ENCODE data around the gene ZNF544.
"Not testable (repeated sequence)": the region's sequence is repeated elsewhere in the genome, so short reads cannot be mapped to it uniquely, and the experiment has no call there.

ZNF544 gene

DNA sequence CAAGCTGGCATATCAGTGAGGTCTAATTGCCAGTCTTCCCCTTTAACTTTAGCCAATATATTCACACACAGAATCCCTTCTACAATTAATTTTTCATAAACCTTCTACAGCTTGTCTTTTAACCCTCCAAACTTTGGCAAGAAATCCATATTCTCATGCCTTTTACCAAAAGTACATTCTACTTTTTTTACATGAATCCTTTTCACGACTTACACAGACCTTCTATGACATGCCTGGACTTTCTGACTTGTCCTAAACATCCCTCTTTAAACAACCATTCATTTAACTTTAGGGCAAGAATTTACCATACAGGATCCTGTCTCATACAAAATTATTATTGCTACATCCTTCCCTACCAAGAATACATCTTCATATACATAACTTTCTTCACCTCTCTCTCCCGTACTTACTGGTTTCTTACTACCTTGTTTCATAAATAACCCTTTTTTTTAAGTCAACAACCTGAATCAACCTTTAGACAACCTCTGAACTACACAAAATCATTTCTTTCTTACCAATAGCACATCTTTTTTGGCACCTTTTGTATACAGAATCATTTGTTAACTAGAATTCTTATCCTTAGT, 23.5 kb downstream of the ZNF544 start:
- TF ChIP-seq, protein P1, sequence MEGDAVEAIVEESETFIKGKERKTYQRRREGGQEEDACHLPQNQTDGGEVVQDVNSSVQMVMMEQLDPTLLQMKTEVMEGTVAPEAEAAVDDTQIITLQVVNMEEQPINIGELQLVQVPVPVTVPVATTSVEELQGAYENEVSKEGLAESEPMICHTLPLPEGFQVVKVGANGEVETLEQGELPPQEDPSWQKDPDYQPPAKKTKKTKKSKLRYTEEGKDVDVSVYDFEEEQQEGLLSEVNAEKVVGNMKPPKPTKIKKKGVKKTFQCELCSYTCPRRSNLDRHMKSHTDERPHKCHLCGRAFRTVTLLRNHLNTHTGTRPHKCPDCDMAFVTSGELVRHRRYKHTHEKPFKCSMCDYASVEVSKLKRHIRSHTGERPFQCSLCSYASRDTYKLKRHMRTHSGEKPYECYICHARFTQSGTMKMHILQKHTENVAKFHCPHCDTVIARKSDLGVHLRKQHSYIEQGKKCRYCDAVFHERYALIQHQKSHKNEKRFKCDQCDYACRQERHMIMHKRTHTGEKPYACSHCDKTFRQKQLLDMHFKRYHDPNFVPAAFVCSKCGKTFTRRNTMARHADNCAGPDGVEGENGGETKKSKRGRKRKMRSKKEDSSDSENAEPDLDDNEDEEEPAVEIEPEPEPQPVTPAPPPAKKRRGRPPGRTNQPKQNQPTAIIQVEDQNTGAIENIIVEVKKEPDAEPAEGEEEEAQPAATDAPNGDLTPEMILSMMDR (conservative IDR thresholded peaks at IDR 0.05; ENCODE audit: low read length): no peak
- no peak for DNase-seq (ENCODE audit: low read depth)
- H3K4me3 ChIP-seq (ENCODE audit: low read length): no peak overlapping the region

DNA sequence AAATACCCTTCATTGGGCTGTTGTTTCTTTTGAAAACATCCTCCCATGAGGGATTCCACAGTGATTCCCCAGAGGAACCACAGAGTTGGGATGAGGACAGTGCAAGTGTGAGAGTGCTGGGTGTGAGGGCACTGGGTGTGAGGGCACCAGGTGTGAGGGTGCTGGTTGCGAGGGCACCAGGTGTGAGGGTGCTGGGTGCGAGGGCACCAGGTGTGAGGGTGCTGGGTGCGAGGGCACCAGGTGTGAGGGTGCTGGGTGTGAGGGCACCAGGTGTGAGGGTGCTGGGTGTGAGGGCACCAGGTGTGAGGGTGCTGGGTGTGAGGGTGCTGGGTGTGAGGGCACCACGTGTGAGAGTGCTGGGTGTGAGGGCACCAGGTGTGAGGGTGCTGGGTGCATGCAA, 29.5 kb downstream of the ZNF544 start:
- H3K4me3 ChIP-seq (ENCODE audit: low read length); DNase-seq (ENCODE audit: low read depth): not testable (repeated sequence)

DNA sequence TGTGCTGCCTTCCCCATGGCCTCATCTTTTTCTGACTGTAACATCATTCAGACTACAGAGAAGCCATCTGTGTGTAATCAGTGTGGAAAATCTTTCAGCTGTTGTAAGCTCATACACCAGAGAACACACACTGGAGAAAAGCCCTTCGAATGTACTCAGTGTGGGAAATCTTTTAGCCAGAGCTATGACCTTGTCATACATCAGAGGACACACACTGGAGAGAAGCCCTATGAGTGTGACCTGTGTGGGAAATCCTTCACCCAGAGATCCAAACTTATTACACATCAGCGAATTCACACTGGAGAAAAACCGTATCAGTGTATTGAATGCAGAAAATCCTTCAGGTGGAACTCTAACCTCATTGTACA, 32.9 kb downstream of the ZNF544 start:
- no peak for DNase-seq (ENCODE audit: low read depth)
- TF ChIP-seq, protein P1 (conservative IDR thresholded peaks at IDR 0.05; ENCODE audit: low read length): no peak
- no peak overlapping the region for H3K4me3 ChIP-seq (ENCODE audit: low read length)

DNA sequence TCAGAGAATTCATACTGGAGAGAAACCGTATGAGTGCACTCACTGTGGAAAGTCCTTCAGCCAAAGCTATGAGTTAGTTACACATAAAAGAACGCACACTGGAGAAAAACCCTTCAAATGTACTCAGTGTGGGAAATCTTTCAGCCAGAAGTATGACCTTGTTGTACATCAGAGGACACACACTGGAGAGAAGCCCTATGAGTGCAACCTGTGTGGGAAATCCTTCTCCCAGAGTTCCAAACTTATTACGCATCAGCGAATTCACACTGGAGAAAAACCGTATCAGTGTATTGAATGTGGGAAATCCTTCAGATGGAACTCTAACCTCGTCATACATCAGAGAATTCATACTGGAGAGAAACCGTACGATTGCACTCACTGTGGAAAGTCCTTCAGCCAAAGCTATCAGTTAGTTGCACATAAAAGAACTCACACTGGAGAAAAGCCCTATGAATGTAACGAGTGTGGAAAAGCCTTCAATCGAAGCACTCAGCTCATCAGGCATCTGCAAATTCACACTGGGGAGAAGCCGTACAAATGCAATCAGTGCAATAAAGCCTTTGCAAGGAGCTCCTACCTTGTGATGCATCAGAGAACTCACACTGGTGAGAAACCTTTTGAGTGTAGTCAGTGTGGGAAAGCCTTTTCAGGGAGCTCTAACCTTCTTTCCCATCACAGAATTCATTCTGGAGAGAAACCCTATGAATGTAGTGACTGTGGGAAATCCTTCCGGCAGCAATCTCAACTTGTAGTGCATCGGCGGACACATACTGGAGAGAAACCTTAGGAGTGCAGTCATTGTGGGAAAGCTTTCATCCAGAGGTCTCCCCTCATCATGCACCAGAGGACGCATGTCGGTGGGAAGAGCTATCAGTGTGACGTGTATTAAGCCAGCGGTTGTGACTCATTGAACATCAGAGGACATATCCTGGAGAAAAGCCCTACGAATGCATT, 33.5 kb downstream of the ZNF544 start:
- H3K4me3 ChIP-seq (ENCODE audit: low read length): no peak overlapping the region
- TF ChIP-seq, protein P1 (conservative IDR thresholded peaks at IDR 0.05; ENCODE audit: low read length): no peak
- DNase-seq (ENCODE audit: low read depth): no peak

DNA sequence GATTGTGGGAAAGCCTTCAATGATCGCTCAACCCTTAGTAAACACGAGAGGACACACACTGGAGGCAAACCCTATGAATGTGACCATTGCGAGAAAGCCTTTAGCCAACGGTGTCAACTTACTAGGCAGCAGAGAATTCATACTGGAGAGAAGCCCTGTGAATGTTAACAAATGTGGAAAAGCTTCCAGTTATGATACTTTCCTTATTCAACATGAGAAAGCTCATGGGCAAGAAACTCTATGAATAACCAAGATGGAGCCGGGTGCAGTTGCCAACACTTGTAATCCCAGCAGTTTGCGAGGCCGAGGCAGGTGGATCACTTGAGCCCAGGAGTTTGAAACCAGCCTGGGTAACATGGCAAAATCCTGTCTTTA, 34.2 kb downstream of the ZNF544 start:
- H3K4me3 ChIP-seq (ENCODE audit: low read length): no peak overlapping the region
- no peak for DNase-seq (ENCODE audit: low read depth)
- TF ChIP-seq, protein P1 (conservative IDR thresholded peaks at IDR 0.05; ENCODE audit: low read length): no peak

DNA sequence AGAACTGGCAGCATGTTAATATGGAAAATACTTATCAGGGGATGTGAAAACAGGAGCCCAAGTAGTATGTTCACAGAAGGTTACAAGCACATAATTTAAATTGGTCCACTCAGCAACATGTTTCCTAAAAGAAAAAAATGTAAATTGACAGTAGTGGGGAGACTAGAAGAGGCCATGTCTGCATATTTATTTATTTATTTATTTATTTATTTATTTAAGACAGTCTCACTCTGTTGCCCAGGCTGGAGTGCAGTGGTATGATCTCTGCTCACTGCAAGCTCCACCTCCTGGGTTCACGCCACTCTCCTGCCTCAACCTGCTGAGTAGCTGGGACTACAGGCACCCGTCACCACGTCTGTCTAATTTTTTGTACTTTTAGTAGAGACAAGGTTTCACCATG, 36.4 kb downstream of the ZNF544 start:
- TF ChIP-seq, protein P1 (conservative IDR thresholded peaks at IDR 0.05; ENCODE audit: low read length): no peak
- no peak for DNase-seq (ENCODE audit: low read depth)
- H3K4me3 ChIP-seq (ENCODE audit: low read length): no peak overlapping the region

DNA sequence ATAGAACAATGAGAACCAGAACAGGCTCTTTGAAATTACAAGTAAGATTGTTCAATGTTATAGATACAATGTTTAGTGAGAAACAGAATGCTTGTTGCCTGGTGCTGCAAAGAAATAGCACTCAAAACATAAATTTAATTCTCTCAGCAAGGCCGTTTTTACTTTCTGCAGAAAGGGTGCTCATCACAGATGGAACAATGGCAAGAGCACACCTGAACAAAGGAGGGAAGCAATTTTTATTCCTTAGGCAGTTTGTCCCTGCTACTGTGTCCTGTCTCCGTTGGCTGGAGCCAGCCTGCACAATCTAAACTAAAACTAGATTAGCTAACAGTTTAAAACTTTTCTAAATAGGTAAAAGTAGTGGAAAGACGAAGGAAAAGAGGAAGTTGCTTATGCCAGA, 39.6 kb downstream of the ZNF544 start:
- H3K4me3 ChIP-seq (ENCODE audit: low read length): no peak overlapping the region
- TF ChIP-seq, protein P1 (conservative IDR thresholded peaks at IDR 0.05; ENCODE audit: low read length): no peak
- no peak for DNase-seq (ENCODE audit: low read depth)
